H9 (cell line): ENCODE data around the gene HSPA12A. TPM values are rescaled to one million over a fixed set of nuclear protein-coding genes. Genes with fewer than 3 reads are reported as not detected.

ENCODE experiments used
- DNase-seq: peaks from one replicate; pipeline ENCODE4 v3.0.0-alpha.2; 2017
- H2AFZ ChIP-seq: one replicate; pipeline ENCODE4 v1.6.1; 2013; ENCODE audit warnings: mild to moderate bottlenecking, low read length, control low read depth, moderate library complexity
- H2AK5ac ChIP-seq: 2 replicates; pipeline ENCODE4 v1.6.1; 2013; ENCODE audit warnings: low read length, control low read depth, mixed read lengths; ENCODE audit not compliant: insufficient read length
- H2BK120ac ChIP-seq: one replicate; pipeline ENCODE4 v1.6.1; 2013; ENCODE audit warnings: low read depth, mild to moderate bottlenecking, low read length, control low read depth, inconsistent platforms; ENCODE audit not compliant: poor library complexity, severe bottlenecking
- H2BK12ac ChIP-seq: 2 replicates; pipeline ENCODE4 v1.6.1; 2013; ENCODE audit warnings: low read length, control low read depth, mixed read lengths, low read depth; ENCODE audit not compliant: insufficient read length
- H2BK15ac ChIP-seq: 2 replicates; pipeline ENCODE4 v1.6.1; 2013; ENCODE audit warnings: low read depth, low read length, control low read depth
- H2BK20ac ChIP-seq: one replicate; pipeline ENCODE4 v1.6.1; 2013; ENCODE audit warnings: low read depth, mild to moderate bottlenecking, low read length, control low read depth, inconsistent platforms; ENCODE audit not compliant: poor library complexity, severe bottlenecking
- H2BK5ac ChIP-seq: 2 replicates; pipeline ENCODE4 v1.6.1; 2013; ENCODE audit warnings: low read length, control low read depth, mixed read lengths; ENCODE audit not compliant: insufficient read length
- H3K14ac ChIP-seq: 2 replicates; pipeline ENCODE4 v1.6.1; 2013; ENCODE audit warnings: low read length, control low read depth; ENCODE audit not compliant: insufficient read depth
- H3K18ac ChIP-seq: 2 replicates; pipeline ENCODE4 v1.6.1; 2013; ENCODE audit warnings: low read depth, mild to moderate bottlenecking, mixed read lengths, low read length, control low read depth; ENCODE audit not compliant: insufficient read length
- H3K23ac ChIP-seq: 2 replicates; pipeline ENCODE4 v1.6.1; 2013; ENCODE audit warnings: low read length, control low read depth, mixed read lengths, low read depth; ENCODE audit not compliant: insufficient read length
- H3K23me2 ChIP-seq: 2 replicates; pipeline ENCODE4 v1.6.1; 2013; ENCODE audit warnings: low read depth, mild to moderate bottlenecking, mixed read lengths, low read length, control low read depth; ENCODE audit not compliant: insufficient read length, poor library complexity, severe bottlenecking
- H3K27ac ChIP-seq: 2 replicates; pipeline ENCODE4 v1.5.1; 2013; ENCODE audit warnings: low read length, control low read depth, mixed read lengths, low read depth; ENCODE audit not compliant: insufficient read length
- H3K27me3 ChIP-seq: 2 replicates; pipeline ENCODE4 v1.6.1; 2013; ENCODE audit warnings: low read length, control low read depth, inconsistent platforms; ENCODE audit not compliant: insufficient read depth
- H3K4ac ChIP-seq: 2 replicates; pipeline ENCODE4 v1.6.1; 2013; ENCODE audit warnings: low read depth, mild to moderate bottlenecking, control low read depth, inconsistent platforms, low read length, moderate library complexity
- H3K4me1 ChIP-seq: 2 replicates; pipeline ENCODE4 v1.6.1; 2013; ENCODE audit warnings: low read length, control low read depth, inconsistent platforms; ENCODE audit not compliant: insufficient read depth
- H3K4me2 ChIP-seq: 2 replicates; pipeline ENCODE4 v1.6.1; 2013; ENCODE audit warnings: low read length, control low read depth, mixed read lengths; ENCODE audit not compliant: insufficient read length, insufficient read depth
- H3K56ac ChIP-seq: 2 replicates; pipeline ENCODE4 v1.6.1; 2013; ENCODE audit warnings: low read depth, mild to moderate bottlenecking, mixed read lengths, low read length, control low read depth; ENCODE audit not compliant: insufficient read length
- H3K79me1 ChIP-seq: 2 replicates; pipeline ENCODE4 v1.6.1; 2013; ENCODE audit warnings: low read depth, mild to moderate bottlenecking, moderate library complexity, low read length, control low read depth, inconsistent platforms; ENCODE audit not compliant: insufficient read depth, poor library complexity, severe bottlenecking
- H3K79me2 ChIP-seq: 2 replicates; pipeline ENCODE4 v1.6.1; 2013; ENCODE audit warnings: low read length, control low read depth, inconsistent platforms; ENCODE audit not compliant: insufficient read depth
- H3K9ac ChIP-seq: 2 replicates; pipeline ENCODE4 v1.6.1; 2013; ENCODE audit warnings: low read length, control low read depth, mixed read lengths; ENCODE audit not compliant: insufficient read length; ENCODE audit errors: extremely low read depth
- H3K9me3 ChIP-seq: one replicate; pipeline ENCODE4 v1.6.1; 2013; ENCODE audit warnings: low read depth, low read length, inconsistent platforms; ENCODE audit not compliant: control insufficient read depth
- H3T11ph ChIP-seq: one replicate; pipeline ENCODE4 v1.6.1; 2013; ENCODE audit warnings: mild to moderate bottlenecking, low read length, control low read depth, inconsistent platforms
- H4K20me1 ChIP-seq: one replicate; pipeline ENCODE4 v1.6.1; 2013; ENCODE audit not compliant: control insufficient read depth, insufficient read length, insufficient read depth
- H4K5ac ChIP-seq: 2 replicates; pipeline ENCODE4 v1.6.1; 2013; ENCODE audit warnings: low read depth, mild to moderate bottlenecking, mixed read lengths, low read length, control low read depth; ENCODE audit not compliant: insufficient read length
- H4K8ac ChIP-seq: replicated peaks from 2 replicates; pipeline ENCODE4 v1.6.1; 2013; ENCODE audit warnings: low read length, control low read depth, mixed read lengths, low read depth; ENCODE audit not compliant: insufficient read length
- H4K91ac ChIP-seq: 2 replicates; pipeline ENCODE4 v1.6.1; 2013; ENCODE audit warnings: low read depth, mild to moderate bottlenecking, moderate library complexity, mixed read lengths, low read length, control low read depth; ENCODE audit not compliant: insufficient read length
- H3K27ac Mint-ChIP-seq, 3 experiments: 2 replicates in 2 of 3; 3 replicates in 1 of 3; pipeline ENCODE4 v1.8.0; 2020 to 2021; ENCODE audit warnings: mixed read lengths in 3 of 3, mild to moderate bottlenecking in 1 of 3, moderate library complexity in 1 of 3
- H3K27me3 Mint-ChIP-seq: 2 replicates; pipeline ENCODE4 v1.8.0; 2021; ENCODE audit warnings: low read depth, mild to moderate bottlenecking, moderate library complexity, mixed read lengths
- H3K36me3 Mint-ChIP-seq, 3 experiments: 2 replicates in 2 of 3; 3 replicates in 1 of 3; pipeline ENCODE4 v1.8.0; 2020 to 2021; ENCODE audit warnings: low read depth in 3 of 3, mixed read lengths in 3 of 3; ENCODE audit not compliant: insufficient read depth in 1 of 3
- H3K4me1 Mint-ChIP-seq, 2 experiments: 2 replicates each; pipeline ENCODE4 v1.8.0; 2020; ENCODE audit warnings: mixed read lengths in 2 of 2
- H3K4me3 Mint-ChIP-seq, 2 experiments: 2 replicates in 1 of 2; 3 replicates in 1 of 2; pipeline ENCODE4 v1.8.0; 2020 to 2021; ENCODE audit warnings: mild to moderate bottlenecking in 2 of 2, mixed read lengths in 2 of 2, moderate library complexity in 1 of 2
- H3K9me3 Mint-ChIP-seq, 2 experiments: 2 replicates in 1 of 2; 3 replicates in 1 of 2; pipeline ENCODE4 v1.8.0; 2020; ENCODE audit warnings: mild to moderate bottlenecking in 2 of 2, mixed read lengths in 2 of 2, moderate library complexity in 1 of 2
- CTCF ChIP-seq: fragments of 200-600 bp; sonication (generic); conservative IDR thresholded peaks from 3 replicates; pipeline ENCODE4 v1.8.0; 2021; ENCODE audit warnings: antibody characterized with exemption, mild to moderate bottlenecking
- WGBS: extraction: QIAGEN DNeasy Blood & Tissue Kit; methylation state at CpG from one replicate; pipeline ENCODE4 v1.1.7; 2013; ENCODE audit warnings: missing lambda C conversion rate, low lambda C conversion rate, mixed read lengths; ENCODE audit not compliant: insufficient read length; ENCODE audit errors: extremely low coverage; 5-methylcytosine and 5-hydroxymethylcytosine counted together
- total RNA-seq: library from RNA; stranded (reverse); gene quantifications from 2 replicates; pipeline ENCODE4 v1.2.1, GENCODE V29; 2021

HSPA12A gene
- total RNA-seq, 1 experiment from 2014 or later: 3.2 TPM

- Histone ChIP-seq H2BK15ac (no peak overlapping the region), H2AK5ac (no peak overlapping the region), H2AFZ (no peak overlapping the region), H3K23ac (no peak overlapping the region), H3K4me2 (no peak overlapping the region), H4K5ac (no peak overlapping the region), H3K23me2 (no peaks in the 10 kb centered on the region), H3K56ac (no peak overlapping the region), H2BK20ac (no peak overlapping the region), H2BK5ac (no peak overlapping the region), H4K20me1 (no peaks in the 10 kb centered on the region), H3K27me3 (no peaks in the 10 kb centered on the region), H3K79me2 (no peaks in the 10 kb centered on the region), H3K27ac (no peak overlapping the region), H4K8ac (no peak overlapping the region), H2BK120ac (no peak overlapping the region), H3K4me1 (no peaks in the 10 kb centered on the region; the same call in 1 of the 2 replicates), H2BK12ac (no peak overlapping the region), H3K4ac (no peak overlapping the region), H3K18ac (no peak overlapping the region), H3T11ph (no peak overlapping the region), H3K14ac (no peak overlapping the region), H3K9me3 (no peaks in the 10 kb centered on the region), H4K91ac (no peak overlapping the region), H3K9ac (no peak overlapping the region), H3K79me1 (no peaks in the 10 kb centered on the region)
- WGBS: no CpG with 5 or more reads among the region's 6 CpGs
- Mint-ChIP-seq H3K4me3 (no peak overlapping the region), H3K9me3 (0 out of 5 replicates have a peak, but pooled peaks cover 0 to 3% of the 10 kb centered on the region in 2 experiments), H3K27me3 (peaks cover 9% of the 10 kb centered on the region), H3K4me1 (peaks cover 24 to 28% of the 10 kb centered on the region in 2 experiments), H3K36me3 (peaks cover 1 to 5% (median 1%) of the 10 kb centered on the region in 3 experiments; a peak in 3 of 7 replicates), H3K27ac (no peak overlapping the region)
- no peak for DNase-seq
- no peak for TF ChIP-seq CTCF
Observed at GRCh38 chr10:116685807-116686206, 56.6 kb downstream of the HSPA12A start.
